NB4 (cell line): Measurements from ENCODE around the gene GNAO1.

Experiments
- DNase-seq: peaks from one replicate; pipeline ENCODE4 v3.0.0; 2010; ENCODE audit warnings: low read depth
- H3K4me3 ChIP-seq: one replicate; pipeline ENCODE4 v1.5.1; 2011; ENCODE audit warnings: mild to moderate bottlenecking, low read depth, low read length, moderate library complexity
- CTCF ChIP-seq: IDR thresholded peaks from one replicate; pipeline ENCODE4 v1.5.1; 2012; ENCODE audit warnings: low read depth, low read length
- MAX ChIP-seq: IDR thresholded peaks from 2 replicates; pipeline ENCODE4 v1.6.1; 2011; ENCODE audit warnings: low read depth, low read length
- MYC ChIP-seq: IDR thresholded peaks from 2 replicates; pipeline ENCODE4 v1.6.1; 2011; ENCODE audit warnings: low read depth, low read length
- POLR2A ChIP-seq: IDR thresholded peaks from 2 replicates; pipeline ENCODE4 v1.6.1; 2011; ENCODE audit warnings: mild to moderate bottlenecking; ENCODE audit not compliant: insufficient read length; ENCODE audit errors: extremely low read depth

GNAO1 gene

DNA sequence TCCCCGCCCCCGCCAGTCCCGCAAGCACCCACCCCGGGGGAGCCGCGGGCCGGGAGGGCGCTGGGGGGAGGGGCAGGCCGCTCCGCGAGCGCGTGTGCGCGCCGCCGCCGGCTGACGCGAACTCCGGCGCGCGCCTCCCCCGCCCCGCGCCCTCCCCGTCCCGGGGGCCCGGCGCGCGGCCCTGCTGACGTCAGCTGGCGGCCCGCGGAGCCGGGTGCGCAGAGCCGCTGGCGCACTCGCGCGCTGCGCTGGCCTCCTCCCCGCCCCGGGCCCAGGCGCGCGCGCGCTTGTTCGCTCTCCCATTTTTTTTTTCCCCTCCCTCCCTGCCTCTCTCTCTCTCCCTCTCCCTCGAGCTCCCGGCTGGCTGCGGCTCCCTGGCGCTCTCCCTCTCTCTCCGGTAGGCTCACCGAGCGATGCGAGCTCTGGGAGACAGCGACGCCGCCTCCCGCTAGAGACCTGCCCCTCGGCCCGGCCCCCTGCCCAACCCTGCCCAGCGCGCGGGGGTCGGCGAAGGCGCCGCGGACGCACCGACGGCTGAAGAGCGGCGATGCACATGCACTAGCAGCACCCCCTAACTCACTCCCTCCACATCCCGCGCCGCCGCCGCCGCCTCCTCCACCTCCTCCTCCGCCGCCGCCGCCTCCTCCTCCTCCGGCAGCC is at the start of gene GNAO1:
Gene GNAO1 (plus strand): TSS at position 334 of the 660 bp plus-strand sequence. CDS start 747 bp downstream, outside the sequence.
- TF ChIP-seq CTCF: no peak
- TF ChIP-seq MAX: no peak
- no peak for TF ChIP-seq MYC
- no peak for TF ChIP-seq POLR2A
- no peak for DNase-seq
- H3K4me3 ChIP-seq: no peak within 1 kb of the TSS

DNA sequence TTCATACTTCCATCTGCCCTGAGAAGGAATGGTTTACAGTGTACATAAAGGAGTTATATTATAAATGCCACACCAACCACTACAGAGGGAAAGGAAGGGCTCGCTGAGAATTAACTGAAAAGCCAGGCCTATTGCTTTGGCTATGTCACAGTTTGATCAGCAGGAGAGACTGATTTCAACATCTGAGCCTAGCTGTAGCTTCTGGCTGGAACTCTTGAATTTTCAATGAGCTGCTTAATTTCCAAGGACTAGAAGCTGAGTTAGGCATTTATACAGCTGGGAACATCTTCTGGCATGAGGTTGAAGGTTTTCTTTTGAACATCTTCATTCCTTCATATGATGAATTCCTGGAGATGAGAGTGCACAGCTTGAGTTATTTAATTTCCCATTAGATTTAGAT is 47.6 kb upstream of the GNAO1 start:
- no peak overlapping the region for H3K4me3 ChIP-seq
- no peak for TF ChIP-seq MAX
- no peak for TF ChIP-seq CTCF
- TF ChIP-seq POLR2A: no peak
- TF ChIP-seq MYC: no peak
- DNase-seq: no peak

DNA sequence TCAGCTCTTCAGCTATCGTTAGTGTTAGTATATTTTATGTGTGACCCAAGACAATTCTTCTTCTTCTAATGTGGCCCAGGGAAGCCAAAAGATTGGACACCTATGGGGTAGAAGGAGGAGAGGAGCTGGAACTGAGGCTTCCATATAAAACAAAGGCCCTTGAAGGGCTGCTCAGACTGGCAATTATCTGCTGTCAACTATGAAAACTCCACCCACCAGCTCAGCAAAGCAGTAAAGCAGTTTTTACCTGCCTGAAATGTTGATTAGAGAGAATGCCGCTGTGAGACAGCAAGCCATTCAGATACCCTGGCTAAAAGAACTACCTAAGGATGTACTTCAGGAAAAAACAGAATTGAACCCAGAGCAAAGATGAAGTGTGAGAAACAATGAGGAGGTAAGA is 45.9 kb upstream of the GNAO1 start:
- no peak for DNase-seq
- no peak overlapping the region for H3K4me3 ChIP-seq
- TF ChIP-seq MYC: no peak
- no peak for TF ChIP-seq MAX
- TF ChIP-seq POLR2A: no peak

- no peak for TF ChIP-seq MYC
- no peak for TF ChIP-seq POLR2A
- no peak for TF ChIP-seq CTCF
- TF ChIP-seq MAX: no peak
- no peak for DNase-seq
- H3K4me3 ChIP-seq: no peak overlapping the region
Observed at GRCh38 chr16:56151621-56152020, 39.7 kb upstream of the GNAO1 start.

- no peak overlapping the region for H3K4me3 ChIP-seq
- no peak for DNase-seq
- TF ChIP-seq MAX: no peak
- no peak for TF ChIP-seq CTCF
- TF ChIP-seq MYC: no peak
- no peak for TF ChIP-seq POLR2A
Observed at GRCh38 chr16:56161658-56162057, 29.6 kb upstream of the GNAO1 start.

DNA sequence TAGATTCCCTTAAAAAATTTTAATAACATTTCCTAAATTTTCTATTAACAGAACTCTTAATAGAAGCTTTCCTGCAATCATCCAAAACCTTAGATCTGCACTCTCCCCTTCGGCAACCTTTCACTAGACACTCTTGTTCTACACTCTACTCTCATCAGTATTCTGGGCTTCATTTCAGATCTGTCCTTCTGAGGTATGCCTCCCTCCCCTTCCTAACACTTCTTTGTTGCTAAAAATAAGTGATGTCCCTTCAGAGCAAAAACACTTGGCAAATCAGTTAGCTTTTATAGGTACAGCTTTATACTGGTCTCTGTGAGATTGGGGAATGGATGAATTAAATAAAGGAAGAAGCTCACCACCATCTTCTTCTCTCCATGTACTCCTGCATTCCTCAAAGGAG is 28.2 kb upstream of the GNAO1 start:
- TF ChIP-seq CTCF (no peak), MYC (no peak), MAX (no peak), POLR2A (no peak)
- no peak for DNase-seq
- H3K4me3 ChIP-seq: no peak overlapping the region
